GM21723 (cell line): ENCODE data around the gene MAPKAP1.

Source experiments
- ATAC-seq: cut with Tn5 transposase; IDR thresholded peaks from one replicate; pipeline ENCODE4 v1.9.1; 2021; ENCODE audit warnings: mild to moderate bottlenecking, moderate library complexity; ENCODE audit not compliant: unreplicated experiment

Gene MAPKAP1

GRCh38 chr9:125464591-125465385, 242.2 kb downstream of the MAPKAP1 start:
- ATAC-seq = no peak

- no peak for ATAC-seq
These were observed 243.1 kb downstream of the MAPKAP1 start for GRCh38 chr9:125463926-125464325.

GRCh38 chr9:125462861-125463291, 244.1 kb downstream of the MAPKAP1 start:
- no peak for ATAC-seq

- no peak for ATAC-seq
These were observed 245.3 kb downstream of the MAPKAP1 start for GRCh38 chr9:125461636-125462190.

GRCh38 chr9:125460883-125461635, 245.9 kb downstream of the MAPKAP1 start:
- ATAC-seq = no peak

GRCh38 chr9:125460346-125460745, 246.7 kb downstream of the MAPKAP1 start:
- no peak for ATAC-seq

GRCh38 chr9:125457357-125457756, 249.7 kb downstream of the MAPKAP1 start:
- no peak for ATAC-seq

- ATAC-seq = no peak
These were observed 251.1 kb downstream of the MAPKAP1 start for GRCh38 chr9:125455876-125456275.

- no peak for ATAC-seq
These were observed 251.9 kb downstream of the MAPKAP1 start for GRCh38 chr9:125455132-125455531.

- no peak for ATAC-seq
These were observed 259.7 kb downstream of the MAPKAP1 start for GRCh38 chr9:125447202-125447802.

- ATAC-seq = peak; percentile 96
These were observed 260.4 kb downstream of the MAPKAP1 start for GRCh38 chr9:125446561-125447094.

- ATAC-seq = no peak
These were observed 262.0 kb downstream of the MAPKAP1 start for GRCh38 chr9:125444956-125445506.

- ATAC-seq = no peak
These were observed 262.8 kb downstream of the MAPKAP1 start for GRCh38 chr9:125444166-125444565.

- ATAC-seq = no peak
These were observed 263.6 kb downstream of the MAPKAP1 start for GRCh38 chr9:125443367-125443766.

GRCh38 chr9:125442452-125442851, 264.6 kb downstream of the MAPKAP1 start:
- no peak for ATAC-seq

GRCh38 chr9:125440411-125440810, 266.6 kb downstream of the MAPKAP1 start:
- ATAC-seq = no peak

GRCh38 chr9:125439434-125440272, 267.4 kb downstream of the MAPKAP1 start:
- no peak for ATAC-seq

GRCh38 chr9:125438506-125439433, 268.2 kb downstream of the MAPKAP1 start:
- no peak for ATAC-seq

- no peak for ATAC-seq
These were observed 269.2 kb downstream of the MAPKAP1 start for GRCh38 chr9:125437771-125438221.
